Panc1 (cell line): ENCODE measurements around the gene CLCF1. TPM values are rescaled to one million over a fixed set of nuclear protein-coding genes. Genes with fewer than 3 reads are reported as not detected.

Experiments used
- ATAC-seq: fragments of 200-7000 bp; cut with Tn5 transposase; 2 replicates; pipeline ENCODE4 v1.9.1; 2020; ENCODE audit warnings: mild to moderate bottlenecking, moderate library complexity
- BruUV-seq: library from RNA; stranded (reverse); fragments of 400-500 nt; replicated peaks from 2 replicates; lab custom pipeline; 2021; lab: Mats Ljungman, UMichigan
- CTCF ChIA-PET: fragments of 300-600 bp; sonication (Branson Sonifier 250); formaldehyde crosslinking; loops from one replicate; lab custom pipeline; 2022; ENCODE audit warnings: antibody characterized with exemption; lab: Charles Lee
- POLR2A ChIA-PET: fragments of 300-600 bp; sonication (Branson Sonifier 250); formaldehyde crosslinking; loops from one replicate; lab custom pipeline; 2022; ENCODE audit warnings: antibody characterized with exemption; lab: Charles Lee
- DNase-seq: peaks from one replicate; pipeline ENCODE4 v3.0.0-alpha.2; 2010; ENCODE audit warnings: low read depth, low spot score
- H3K27ac ChIP-seq: 2 replicates; pipeline ENCODE4 v1.5.1; 2011; ENCODE audit warnings: mild to moderate bottlenecking, low read length, inconsistent platforms
- H3K27me3 ChIP-seq: fragments of 200-500 bp; sonication (Bioruptor generic); 2 replicates; pipeline ENCODE4 v1.6.0; 2014; ENCODE audit warnings: low read length, inconsistent platforms; ENCODE audit not compliant: control insufficient read depth, insufficient read depth
- H3K36me3 ChIP-seq: fragments of 200-500 bp; sonication (Bioruptor generic); 2 replicates; pipeline ENCODE4 v1.5.1; 2014; ENCODE audit warnings: inconsistent platforms, mild to moderate bottlenecking, low read length, moderate library complexity; ENCODE audit not compliant: control insufficient read depth, insufficient read depth
- H3K4me1 ChIP-seq: 2 replicates; pipeline ENCODE4 v1.5.1; 2011; ENCODE audit warnings: inconsistent platforms, mild to moderate bottlenecking, low read length, moderate library complexity; ENCODE audit not compliant: control insufficient read depth, insufficient read depth
- H3K4me3 ChIP-seq, 2 experiments: 2 replicates each; pipeline ENCODE4 v1.5.1; 2011 to 2012; ENCODE audit warnings: low read depth in 2 of 2, low read length in 2 of 2, mild to moderate bottlenecking in 2 of 2, inconsistent platforms in 1 of 2, moderate library complexity in 1 of 2
- H3K9me3 ChIP-seq: fragments of 200-500 bp; sonication (Bioruptor generic); 2 replicates; pipeline ENCODE4 v1.5.1; 2014; ENCODE audit warnings: low read depth, mild to moderate bottlenecking, inconsistent platforms, low read length, moderate library complexity; ENCODE audit not compliant: control insufficient read depth, insufficient read depth
- CTCF ChIP-seq: fragments of 450-650 bp; IDR thresholded peaks from 2 replicates; pipeline ENCODE4 v1.5.1; 2017; ENCODE audit warnings: mild to moderate bottlenecking
- POLR2AphosphoS5 ChIP-seq: IDR thresholded peaks from 2 replicates; pipeline ENCODE4 v1.6.1; 2012; ENCODE audit warnings: mild to moderate bottlenecking, low read depth, low read length, moderate library complexity
- REST ChIP-seq, 2 experiments: IDR thresholded peaks; 2 replicates each; pipeline ENCODE4 v1.6.1; 2011 to 2012; ENCODE audit warnings: low read depth in 2 of 2, control low read depth in 1 of 2, low read length in 1 of 2, mild to moderate bottlenecking in 1 of 2, moderate library complexity in 1 of 2; ENCODE audit not compliant: insufficient read depth in 1 of 2
- SIN3A ChIP-seq: IDR thresholded peaks from 2 replicates; pipeline ENCODE4 v1.6.1; 2012; ENCODE audit warnings: low read depth, mild to moderate bottlenecking, low read length, moderate library complexity, borderline replicate concordance; ENCODE audit not compliant: insufficient read depth
- TCF7L2 ChIP-seq: IDR thresholded peaks from 2 replicates; pipeline ENCODE4 v1.6.1; 2011; ENCODE audit warnings: mild to moderate bottlenecking, low read depth, low read length, inconsistent platforms
- in situ Hi-C: cut with HindIII; loops from 2 replicates; pipeline ENCODE4 v1.10.0; 2016; ENCODE audit warnings: low sequenced_read_pairs, low pct_unique_long_range_greater_than_20kb
- intact Hi-C: fragments of 100-400 bp; cut with micrococcal nuclease; formaldehyde crosslinking; loops from one replicate; pipeline ENCODE4 v1.10.0; 2022; ENCODE audit not compliant: unreplicated experiment
- total RNA-seq: library from RNA; stranded (reverse); gene quantifications from one replicate; pipeline ENCODE4 v1.2.1, GENCODE V29; 2021; ENCODE audit not compliant: unreplicated experiment

CLCF1 gene
- total RNA-seq, 1 experiment from 2014 or later, result 9.3 TPM

GRCh38 chr11:67317888-67318555, 55.4 kb downstream of the CLCF1 start:
- ATAC-seq, result peak; percentile 59
- no peaks in the 10 kb centered on the region for H3K27me3 ChIP-seq
- H3K27ac ChIP-seq, result peak overlapping the region; percentile 97
- ChIA-PET CTCF (interaction anchor here (0.6 to 2.0 kb wide), 8 partner anchors 15 to 188 kb away, joined by 3 to 21 read pairs (median 8); partner anchors contain the start of genes ANKRD13D, GRK2 and SSH3), POLR2A (interaction anchor here (0.5 to 1.6 kb wide), 3 partner anchors 78 to 108 kb away, joined by 3 to 4 read pairs (median 4); no protein-coding TSS in a partner anchor)
- H3K4me1 ChIP-seq, result peaks cover 6% of the 10 kb centered on the region; the same call in 1 of the 2 replicates
- TF ChIP-seq REST (IDR thresholded peaks at IDR 0.05; ENCODE audit: insufficient read depth in 1 of 2, low read depth in 2 of 2, low read length in 1 of 2) (no peak), POLR2AphosphoS5 (no peak), TCF7L2 (no peak), SIN3A (no peak), CTCF (no peak)
- H3K9me3 ChIP-seq, result no peaks in the 10 kb centered on the region
- intact Hi-C loops (loop anchor here (2.0 to 10.0 kb wide), 2 partner anchors 53 to 223 kb away; no protein-coding TSS in a partner anchor), in situ Hi-C loops (no loop called here)
- no TSS peak for BruUV-seq
- H3K36me3 ChIP-seq, result no peaks in the 10 kb centered on the region
- peak overlapping the region; percentile 82 to 85 for H3K4me3 ChIP-seq
- DNase-seq, result no peak

GRCh38 chr11:67317205-67317887, 56.1 kb downstream of the CLCF1 start:
- TSS peak; percentile 98 for BruUV-seq
- no peaks in the 10 kb centered on the region for H3K27me3 ChIP-seq
- ATAC-seq, result peak; percentile 95
- no peaks in the 10 kb centered on the region for H3K36me3 ChIP-seq
- in situ Hi-C loops (no loop called here), intact Hi-C loops (loop anchor here (2.0 to 10.0 kb wide), 2 partner anchors 53 to 223 kb away; no protein-coding TSS in a partner anchor)
- H3K27ac ChIP-seq, result peak overlapping the region; percentile 97
- DNase-seq, result peak; percentile 93
- peak overlapping the region; percentile 82 to 85 for H3K4me3 ChIP-seq
- ChIA-PET CTCF (interaction anchor here (0.5 to 2.0 kb wide), 12 partner anchors 9 to 263 kb away, joined by 3 to 21 read pairs (median 6); partner anchors contain the start of genes ANKRD13D, GRK2 and SSH3), POLR2A (interaction anchor here (0.6 to 1.6 kb wide), 3 partner anchors 78 to 108 kb away, joined by 3 to 4 read pairs (median 4); no protein-coding TSS in a partner anchor)
- TF ChIP-seq TCF7L2 (0 out of 2 replicates have a peak, but pooled peaks have one; percentile 27), REST (IDR thresholded peaks at IDR 0.05; ENCODE audit: insufficient read depth in 1 of 2, low read depth in 2 of 2, low read length in 1 of 2) (no peak; a peak in 1 of 4 replicates), CTCF (peak; percentile 99), POLR2AphosphoS5 (peak; percentile 95), SIN3A (peak; percentile 89; the same call in 1 of the 2 replicates)
- H3K4me1 ChIP-seq, result peaks cover 6% of the 10 kb centered on the region; the same call in 1 of the 2 replicates
- no peaks in the 10 kb centered on the region for H3K9me3 ChIP-seq
